Kidney (tissue), 14 donors: ENCODE measurements around the gene CBX2. TPM values are rescaled to one million over a fixed set of nuclear protein-coding genes. Genes with fewer than 3 reads are reported as not detected.

Experiments used
- DNase-seq, 5 donors: peaks; one replicate each; pipeline ENCODE4 v3.0.0-alpha.2; 2013 to 2020
- FAIRE-seq: peaks from 2 replicates; lab custom pipeline; 2012; peaks lifted over from hg19 to GRCh38; lab: Jason Lieb, UNC
- H3K27ac ChIP-seq, 2 donors: one replicate each; pipeline ENCODE4 v1.7.0; 2013; ENCODE audit warnings: low read depth in 2 of 2, low read length in 2 of 2, inconsistent platforms in 1 of 2
- H3K27me3 ChIP-seq: one replicate; pipeline ENCODE4 v1.7.1; 2013; ENCODE audit warnings: low read length, inconsistent platforms; ENCODE audit not compliant: control insufficient read depth, insufficient read depth
- H3K36me3 ChIP-seq, 3 donors: one replicate each; pipeline versions ENCODE4 v1.7.0 to v1.7.1; 2013; ENCODE audit warnings: low read length in 3 of 3, control low read depth in 1 of 3, inconsistent platforms in 1 of 3; ENCODE audit not compliant: insufficient read depth in 3 of 3, control insufficient read depth in 2 of 3
- H3K4me1 ChIP-seq, 3 donors: one replicate each; pipeline versions ENCODE4 v1.7.0 to v1.7.1; 2013; ENCODE audit warnings: low read length in 3 of 3, inconsistent platforms in 1 of 3, low read depth in 1 of 3; ENCODE audit not compliant: control insufficient read depth in 2 of 3, insufficient read depth in 2 of 3
- H3K4me3 ChIP-seq, 3 donors: one replicate each; pipeline versions ENCODE4 v1.7.0 to v1.8.1; 2013; ENCODE audit warnings: low read length in 3 of 3, control low read depth in 1 of 3, inconsistent platforms in 1 of 3
- H3K9ac ChIP-seq, 3 donors: one replicate each; pipeline versions ENCODE4 v1.7.0 to v1.7.1; 2013; ENCODE audit warnings: low read length in 3 of 3, control low read depth in 1 of 3, inconsistent platforms in 1 of 3
- H3K9me3 ChIP-seq, 3 donors: one replicate each; pipeline versions ENCODE4 v1.7.0 to v1.7.1; 2013; ENCODE audit warnings: low read length in 3 of 3, control low read depth in 1 of 3, inconsistent platforms in 1 of 3; ENCODE audit not compliant: control insufficient read depth in 2 of 3, insufficient read depth in 1 of 3
- intact Hi-C: fragments of 100-400 bp; cut with DNase I; formaldehyde crosslinking; loops from one replicate; pipeline ENCODE4 v1.11.1; 2022
- polyA plus RNA-seq: library from polyadenylated mRNA; stranded (reverse); fragments of 350-450 nt; fragmentation: Illumina TruSeq; extraction: RNeasy Lipid Tissue Mini Kit (QIAGEN cat#74804); gene quantifications from one replicate; pipeline ENCODE4 v1.2.3, GENCODE V29; 2014; ENCODE audit warnings: low read depth, low replicate concordance; ENCODE audit not compliant: insufficient read depth
- total RNA-seq: library from RNA; stranded (reverse); fragmentation: NEBNext Ultra II Directional; extraction: Animal tissue kit (Norgen Biotek cat#: 25700); gene quantifications from one replicate; pipeline ENCODE4 v1.2.1, GENCODE V29; 2021
- TF ChIP-seq, protein P1 (sequence below): IDR thresholded peaks from 3 replicates; pipeline ENCODE4 v1.5.1; 2012; ENCODE audit warnings: mild to moderate bottlenecking, moderate library complexity, borderline replicate concordance; ENCODE audit not compliant: insufficient read depth; ENCODE audit errors: extremely low read depth
- donor health status: control.
- donor health status: control.
- donor health status: control.
- donor health status: control.
- donor health status: control.
- donor health status: DM: yes; HTN: yes; CAD: no.
- donor health status: Normal renal cell carcinoma (clear cell type).

CBX2 gene
- total and polyA plus RNA-seq, 2 donors from 2014 or later = 2.2 to 3.5 TPM

GRCh38 chr17:79836510-79836971 is 58.6 kb downstream of the CBX2 start:
- Histone ChIP-seq H3K27ac (no peak overlapping the region), H3K9ac (peak overlapping the region in 1 of 3 donors; percentile 71), H3K9me3 (no peaks in the 10 kb centered on the region), H3K4me3 (peak overlapping the region in 1 of 3 donors; percentile 76), H3K4me1 (peaks cover 0 to 31% (median 10%) of the 10 kb centered on the region in 3 donors), H3K36me3 (peaks cover 0 to 6% (median 0%) of the 10 kb centered on the region in 3 donors), H3K27me3 (peaks cover 8% of the 10 kb centered on the region)
- TF ChIP-seq, protein P1, sequence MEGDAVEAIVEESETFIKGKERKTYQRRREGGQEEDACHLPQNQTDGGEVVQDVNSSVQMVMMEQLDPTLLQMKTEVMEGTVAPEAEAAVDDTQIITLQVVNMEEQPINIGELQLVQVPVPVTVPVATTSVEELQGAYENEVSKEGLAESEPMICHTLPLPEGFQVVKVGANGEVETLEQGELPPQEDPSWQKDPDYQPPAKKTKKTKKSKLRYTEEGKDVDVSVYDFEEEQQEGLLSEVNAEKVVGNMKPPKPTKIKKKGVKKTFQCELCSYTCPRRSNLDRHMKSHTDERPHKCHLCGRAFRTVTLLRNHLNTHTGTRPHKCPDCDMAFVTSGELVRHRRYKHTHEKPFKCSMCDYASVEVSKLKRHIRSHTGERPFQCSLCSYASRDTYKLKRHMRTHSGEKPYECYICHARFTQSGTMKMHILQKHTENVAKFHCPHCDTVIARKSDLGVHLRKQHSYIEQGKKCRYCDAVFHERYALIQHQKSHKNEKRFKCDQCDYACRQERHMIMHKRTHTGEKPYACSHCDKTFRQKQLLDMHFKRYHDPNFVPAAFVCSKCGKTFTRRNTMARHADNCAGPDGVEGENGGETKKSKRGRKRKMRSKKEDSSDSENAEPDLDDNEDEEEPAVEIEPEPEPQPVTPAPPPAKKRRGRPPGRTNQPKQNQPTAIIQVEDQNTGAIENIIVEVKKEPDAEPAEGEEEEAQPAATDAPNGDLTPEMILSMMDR = no peak
- intact Hi-C loops = no loop called here
- FAIRE-seq = no peak
- peak in 2 of 5 donors; percentile 74 to 76 for DNase-seq

DNA sequence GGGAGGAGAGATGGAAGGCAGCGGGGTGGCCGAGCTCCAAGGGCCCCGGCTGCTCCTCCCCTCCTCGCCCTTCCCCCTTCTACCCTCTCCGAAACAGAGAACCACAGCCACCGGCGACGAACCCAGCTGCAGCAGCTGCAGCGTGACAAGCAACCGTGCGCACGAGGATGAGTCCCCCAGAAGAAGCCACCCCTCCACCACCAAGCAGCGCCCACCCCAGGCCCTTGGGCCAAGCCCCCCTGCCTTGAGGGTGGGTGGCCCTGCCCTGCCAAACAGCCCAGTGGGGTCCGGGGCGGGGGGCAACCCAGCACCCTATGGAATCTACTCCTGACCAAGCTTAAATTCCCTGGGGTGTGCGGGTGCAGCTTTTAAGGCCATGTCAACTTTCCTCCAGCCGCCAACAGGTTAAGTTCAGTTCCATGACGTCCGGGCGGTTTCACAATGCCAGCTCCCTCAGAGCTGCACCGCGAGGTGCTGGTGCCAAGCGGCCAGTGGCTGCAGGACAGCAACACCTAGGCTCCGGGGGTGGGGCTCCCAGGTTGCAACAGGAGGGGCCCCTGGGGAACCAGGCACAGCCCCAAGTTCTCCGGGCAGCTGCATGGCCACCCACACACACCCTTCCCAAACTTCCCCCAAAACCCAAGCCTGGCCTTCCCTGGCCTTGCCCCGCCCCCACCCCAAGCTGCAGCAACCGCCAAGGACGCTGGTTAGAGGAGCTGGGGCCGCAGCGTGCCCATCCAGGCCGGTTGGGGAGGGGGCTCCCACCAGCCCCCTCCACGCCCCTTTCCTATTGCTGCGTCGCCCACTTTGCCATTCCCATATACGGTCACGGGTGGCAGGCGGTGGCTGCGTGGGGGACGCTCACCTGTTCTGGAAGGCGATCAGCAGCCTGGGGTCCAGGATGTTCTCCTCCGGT is 59.3 kb downstream of the CBX2 start:
- H3K4me1 ChIP-seq = peaks cover 0 to 30% (median 8%) of the 10 kb centered on the region in 3 donors
- TF ChIP-seq, protein P1 = no peak
- H3K36me3 ChIP-seq = peaks cover 0 to 6% (median 0%) of the 10 kb centered on the region in 3 donors
- intact Hi-C loops = no loop called here
- no peaks in the 10 kb centered on the region for H3K9me3 ChIP-seq
- peaks cover 9% of the 10 kb centered on the region for H3K27me3 ChIP-seq
- H3K9ac ChIP-seq = peak overlapping the region in 1 of 3 donors; percentile 71
- H3K4me3 ChIP-seq = peak overlapping the region; percentile 76 to 87 (median 85)
- peak overlapping the region in 1 of 2 donors; percentile 68 for H3K27ac ChIP-seq
- DNase-seq (peak; percentile 64 to 95 (median 82)), FAIRE-seq (no peak)

Other genes with a start within 250 kb of the CBX2 start
- not detected for gene RBFOX3, start 167.1 kb upstream of the CBX2 start, total RNA-seq
- gene RBFOX3, start 167.1 kb upstream of the CBX2 start, polyA plus RNA-seq = not detected
- gene ENPP7, start 47.2 kb upstream of the CBX2 start, total RNA-seq = 0.94 TPM
- gene ENPP7, start 47.2 kb upstream of the CBX2 start, polyA plus RNA-seq = 3.7 TPM
- 6.2 TPM for gene CBX8, start 18.9 kb downstream of the CBX2 start, total RNA-seq
- 3.5 TPM for gene CBX8, start 18.9 kb downstream of the CBX2 start, polyA plus RNA-seq
- 26.8 TPM for gene CBX4, start 61.3 kb downstream of the CBX2 start, total RNA-seq
- 7.1 TPM for gene CBX4, start 61.3 kb downstream of the CBX2 start, polyA plus RNA-seq